ENCODE measurements around the gene TTC6.
"Not testable (repeated sequence)": the region's sequence is repeated elsewhere in the genome, so short reads cannot be mapped to it uniquely, and the experiment has no call there.

The TTC6 gene, protein sequence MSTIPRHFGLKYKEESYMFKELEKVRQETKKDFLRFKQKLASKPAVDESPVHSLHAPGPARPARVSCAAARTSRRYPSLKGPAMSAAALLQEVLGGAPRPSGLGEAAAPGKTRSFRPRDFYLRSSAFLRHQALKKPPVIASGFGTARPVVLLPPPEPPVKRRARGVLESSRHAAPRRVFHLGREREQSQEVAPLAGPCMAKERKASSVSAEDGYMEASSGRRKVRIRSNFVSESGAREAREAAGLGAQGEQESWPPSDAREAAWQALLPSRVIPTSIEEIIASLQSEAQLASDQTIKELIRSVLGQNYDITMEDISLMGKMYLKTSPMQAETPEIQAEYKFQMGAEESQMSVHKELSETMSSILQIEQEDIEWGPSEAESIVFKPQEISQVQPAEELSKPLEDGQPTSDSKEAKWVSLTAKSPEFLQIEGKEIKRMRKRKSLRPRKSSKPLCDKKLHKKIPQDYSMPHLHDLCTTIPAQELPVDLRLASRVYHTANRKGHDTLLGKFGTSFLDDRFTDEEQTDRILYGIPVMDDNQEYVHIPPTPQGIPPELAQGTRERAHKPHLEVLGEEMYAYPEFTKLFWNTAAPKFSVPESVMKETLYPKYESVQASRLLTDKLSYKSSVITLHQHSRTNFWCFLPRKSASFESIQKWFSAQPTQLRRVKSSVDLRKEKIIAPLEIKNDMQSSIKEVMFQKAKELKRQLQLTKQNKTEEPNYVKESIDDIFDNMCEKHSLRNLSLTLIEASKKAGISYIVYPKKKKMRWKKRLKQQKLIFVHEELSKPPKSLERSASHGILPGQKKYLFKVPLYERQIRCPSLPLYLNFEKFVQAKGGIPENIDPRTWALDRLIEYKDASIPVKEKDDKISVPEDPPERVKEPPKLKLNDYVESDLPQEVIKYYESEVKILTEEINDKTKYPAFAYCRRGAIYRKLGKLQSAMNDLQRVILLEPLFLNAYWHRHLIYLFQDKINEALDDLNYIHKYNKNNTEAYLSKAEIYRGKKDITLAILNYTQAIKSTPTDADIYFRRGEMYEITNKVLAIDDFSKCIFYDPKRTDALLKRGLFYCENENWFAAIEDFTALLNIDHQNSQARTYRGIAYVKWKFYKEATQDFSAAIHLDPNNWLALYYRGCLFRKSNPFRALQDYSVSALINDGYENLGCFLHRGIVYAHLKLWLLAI (N-terminal part only)

DNA sequence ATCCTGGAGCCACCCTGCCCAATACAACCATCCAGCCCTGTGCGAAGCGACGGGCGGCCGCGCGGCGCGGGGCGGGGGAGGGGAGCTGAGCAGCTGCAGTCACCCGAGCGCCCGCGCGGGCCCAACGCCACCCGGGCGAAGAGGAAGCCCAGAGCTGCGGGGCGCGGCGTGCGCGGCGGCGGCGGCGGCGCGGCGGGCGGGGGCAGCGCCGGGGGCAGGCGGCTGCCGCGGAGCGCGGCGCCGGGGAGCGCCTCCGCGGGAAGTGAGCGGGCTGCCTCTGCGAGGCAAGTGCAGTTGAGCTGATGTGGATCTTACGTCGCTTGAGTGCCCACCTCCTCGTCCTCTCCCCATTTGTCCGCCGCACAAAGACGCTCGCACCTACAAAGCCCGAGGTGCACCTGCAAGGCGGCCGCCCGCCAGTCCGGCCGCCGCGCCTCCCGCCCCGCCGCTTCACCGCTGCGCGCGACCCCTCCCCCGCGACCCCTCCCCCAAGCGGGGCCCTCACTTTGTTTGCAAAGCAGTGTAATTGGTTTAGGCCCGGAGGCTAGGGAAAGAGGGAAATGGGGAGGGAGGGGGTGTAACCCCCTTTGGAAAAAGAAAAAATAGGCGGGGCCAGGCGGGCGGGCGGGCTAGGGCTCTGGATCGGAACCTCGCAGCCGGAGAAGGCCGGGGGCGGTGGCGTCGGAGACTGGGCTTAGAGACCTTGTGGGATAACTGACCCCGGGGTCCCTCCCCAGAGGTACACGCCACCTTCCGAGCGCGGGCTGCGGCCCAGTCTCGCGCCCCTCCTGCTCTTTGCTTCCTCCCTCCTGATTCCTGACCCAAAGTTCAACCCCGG is at the start of gene TTC6, which contains the start of gene FOXA1:
TTC6 (plus strand) TSS at position 659 of the 838 bp plus-strand sequence. CDS start 26,436 bp downstream, outside the sequence.
FOXA1 (minus strand) TSS at position 279 of the 838 bp plus-strand sequence; CDS start at position 2, 277 bp downstream.
- peak within 1 kb of the TSS; percentile 62 for H3K4me3 ChIP-seq (ENCODE audit: low read length)
- DNase-seq (ENCODE audit: low read depth) = peak; percentile 79
- TF ChIP-seq, protein P1, sequence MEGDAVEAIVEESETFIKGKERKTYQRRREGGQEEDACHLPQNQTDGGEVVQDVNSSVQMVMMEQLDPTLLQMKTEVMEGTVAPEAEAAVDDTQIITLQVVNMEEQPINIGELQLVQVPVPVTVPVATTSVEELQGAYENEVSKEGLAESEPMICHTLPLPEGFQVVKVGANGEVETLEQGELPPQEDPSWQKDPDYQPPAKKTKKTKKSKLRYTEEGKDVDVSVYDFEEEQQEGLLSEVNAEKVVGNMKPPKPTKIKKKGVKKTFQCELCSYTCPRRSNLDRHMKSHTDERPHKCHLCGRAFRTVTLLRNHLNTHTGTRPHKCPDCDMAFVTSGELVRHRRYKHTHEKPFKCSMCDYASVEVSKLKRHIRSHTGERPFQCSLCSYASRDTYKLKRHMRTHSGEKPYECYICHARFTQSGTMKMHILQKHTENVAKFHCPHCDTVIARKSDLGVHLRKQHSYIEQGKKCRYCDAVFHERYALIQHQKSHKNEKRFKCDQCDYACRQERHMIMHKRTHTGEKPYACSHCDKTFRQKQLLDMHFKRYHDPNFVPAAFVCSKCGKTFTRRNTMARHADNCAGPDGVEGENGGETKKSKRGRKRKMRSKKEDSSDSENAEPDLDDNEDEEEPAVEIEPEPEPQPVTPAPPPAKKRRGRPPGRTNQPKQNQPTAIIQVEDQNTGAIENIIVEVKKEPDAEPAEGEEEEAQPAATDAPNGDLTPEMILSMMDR (IDR thresholded peaks at IDR 0.05; ENCODE audit: insufficient read depth, low read depth, low read length, missing control alignments) = no peak

DNA sequence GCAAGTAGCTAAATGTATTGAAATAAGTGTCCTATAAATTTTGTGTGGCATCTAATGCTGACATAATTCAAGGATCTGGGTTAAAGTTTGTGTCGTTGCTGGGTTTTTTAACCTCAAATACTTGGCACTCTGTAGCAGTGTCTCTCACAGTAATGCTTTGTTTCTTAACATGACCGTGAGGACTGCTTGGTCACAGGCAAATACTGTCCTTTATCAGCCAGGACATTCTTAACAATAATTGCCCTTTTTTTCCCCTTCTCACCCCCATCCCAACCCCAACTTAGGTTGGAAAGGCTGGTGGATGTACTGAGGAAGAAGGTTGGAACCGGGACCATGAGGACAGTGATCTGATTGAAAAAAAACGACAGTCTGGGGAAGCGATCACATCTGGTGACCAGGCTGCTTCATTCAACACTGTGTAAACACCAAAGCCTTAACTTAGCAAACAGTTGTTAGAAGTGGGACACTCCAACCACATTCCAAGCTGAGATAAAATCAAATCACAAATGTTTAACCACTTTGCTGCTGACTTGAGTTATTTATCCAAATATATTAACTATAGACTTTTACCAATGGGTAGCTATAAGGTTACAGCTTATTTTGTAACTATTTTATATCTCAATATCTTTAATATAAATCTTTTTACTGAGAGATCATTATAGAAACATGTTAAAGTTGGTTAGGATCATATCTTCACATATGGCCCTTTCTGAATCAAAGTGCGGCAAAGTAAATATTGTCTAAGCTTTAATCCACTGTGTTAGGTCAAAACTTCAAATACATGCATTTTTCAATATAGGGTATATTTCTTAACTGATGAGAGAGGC is 48.6 kb upstream of the TTC6 start:
- DNase-seq (ENCODE audit: low read depth) = no peak
- TF ChIP-seq, protein P1 (IDR thresholded peaks at IDR 0.05; ENCODE audit: insufficient read depth, low read depth, low read length, missing control alignments) = no peak
- no peak overlapping the region for H3K4me3 ChIP-seq (ENCODE audit: low read length)

DNA sequence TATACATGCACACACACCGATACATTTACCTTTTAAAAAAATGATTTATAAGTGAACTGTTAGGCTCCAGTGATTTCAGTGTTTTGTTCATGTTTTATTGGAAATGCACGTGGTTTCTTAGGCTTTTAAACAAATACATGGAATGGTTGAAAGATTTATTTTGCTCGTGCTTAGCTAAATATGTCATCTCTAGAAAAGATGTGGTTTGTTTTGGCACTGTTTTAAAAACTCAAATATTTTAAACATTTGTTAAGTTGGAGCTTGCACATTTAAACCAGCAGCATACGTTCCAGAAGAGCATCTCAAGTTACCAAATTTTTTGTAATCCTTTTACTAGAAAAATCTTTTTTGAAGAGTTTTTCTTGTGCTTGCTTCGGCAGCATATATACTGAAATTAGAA is 44.9 kb upstream of the TTC6 start:
- no peak for DNase-seq (ENCODE audit: low read depth)
- H3K4me3 ChIP-seq (ENCODE audit: low read length) = no peak overlapping the region
- TF ChIP-seq, protein P1 (IDR thresholded peaks at IDR 0.05; ENCODE audit: insufficient read depth, low read depth, low read length, missing control alignments) = no peak

DNA sequence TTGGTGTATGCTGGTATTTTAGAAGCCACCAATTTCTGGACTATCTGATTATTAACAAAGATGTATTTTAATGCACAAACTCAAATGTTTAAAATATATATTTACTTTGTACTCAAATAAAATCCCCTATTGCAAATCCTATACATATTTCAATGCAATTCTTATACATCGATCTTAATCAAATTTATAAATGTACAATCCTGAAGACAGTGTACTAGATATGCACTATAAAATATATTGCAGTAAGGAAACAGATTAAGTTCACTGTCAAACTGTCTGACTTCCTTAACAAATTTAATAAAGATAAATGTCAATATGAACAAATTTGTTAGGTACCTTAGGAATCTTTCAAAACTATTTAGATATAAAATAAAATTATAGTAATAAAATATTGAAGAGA is 44.3 kb upstream of the TTC6 start:
- TF ChIP-seq, protein P1 (IDR thresholded peaks at IDR 0.05; ENCODE audit: insufficient read depth, low read depth, low read length, missing control alignments) = no peak
- no peak for DNase-seq (ENCODE audit: low read depth)
- H3K4me3 ChIP-seq (ENCODE audit: low read length) = no peak overlapping the region

DNA sequence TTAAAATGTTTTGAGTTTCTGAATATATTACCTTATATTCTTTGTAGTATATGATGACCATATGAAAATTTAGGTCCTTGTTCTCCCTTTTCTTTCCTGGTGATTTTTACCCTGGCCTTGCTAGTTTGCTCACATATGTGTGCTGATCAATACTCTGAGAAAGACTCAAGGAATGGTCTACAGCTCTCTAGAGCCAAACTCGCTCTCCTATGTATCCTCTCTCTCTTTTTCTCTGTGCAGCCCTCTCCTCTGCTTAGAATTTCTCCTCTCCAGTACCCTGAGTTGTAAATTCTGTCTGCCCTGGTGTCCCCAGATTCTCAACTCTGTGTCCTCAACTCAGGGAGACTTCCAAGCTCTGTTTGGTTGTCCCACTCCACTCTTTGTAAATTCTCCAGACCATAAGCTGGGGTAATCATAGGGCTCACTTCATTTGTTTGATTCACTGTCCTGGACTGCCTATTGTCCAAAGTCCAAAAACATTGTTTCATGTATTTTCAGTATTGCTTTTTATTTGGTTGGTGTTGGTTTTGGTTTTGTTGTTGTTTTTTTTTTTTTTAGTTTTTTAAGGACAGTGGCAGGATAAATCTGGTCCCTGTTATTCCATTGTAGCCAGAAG is 41.4 kb upstream of the TTC6 start:
- no peak overlapping the region for H3K4me3 ChIP-seq (ENCODE audit: low read length)
- no peak for DNase-seq (ENCODE audit: low read depth)
- TF ChIP-seq, protein P1 (IDR thresholded peaks at IDR 0.05; ENCODE audit: insufficient read depth, low read depth, low read length, missing control alignments) = no peak

DNA sequence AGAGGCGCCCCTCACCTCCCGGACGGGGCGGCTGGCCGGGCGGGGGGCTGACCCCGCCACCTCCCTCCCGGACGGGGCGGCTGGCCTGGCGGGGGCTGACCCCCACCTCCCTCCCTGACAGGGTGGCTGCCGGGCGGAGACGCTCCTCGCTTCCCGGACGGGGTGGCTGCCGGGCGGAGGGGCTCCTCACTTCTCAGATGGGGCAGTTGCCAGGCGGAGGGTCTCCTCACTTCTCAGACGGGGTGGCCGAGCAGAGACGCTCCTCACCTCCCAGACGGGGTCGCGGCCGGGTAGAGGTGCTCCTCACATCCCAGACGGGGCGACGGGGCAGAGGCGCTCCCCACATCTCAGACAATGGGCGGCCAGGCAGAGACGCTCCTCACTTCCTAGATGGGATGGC is 39.8 kb upstream of the TTC6 start:
- not testable (repeated sequence) for DNase-seq (ENCODE audit: low read depth); H3K4me3 ChIP-seq (ENCODE audit: low read length)
